Loucy (cell line): ENCODE measurements around the gene MARVELD1.

Source experiments
- H2AFZ ChIP-seq: fragments of 200-600 bp; sonication (generic); 2 replicates; pipeline ENCODE4 v1.6.0; 2016; ENCODE audit warnings: antibody characterized with exemption, mild to moderate bottlenecking, low read length, moderate library complexity
- H3F3A ChIP-seq: fragments of 200-600 bp; 2 replicates; pipeline ENCODE4 v1.6.0; 2016; ENCODE audit warnings: antibody characterized with exemption, low read depth, mild to moderate bottlenecking
- H3K27me3 ChIP-seq: fragments of 200-600 bp; sonication (generic); 2 replicates; pipeline ENCODE4 v1.6.1; 2014; ENCODE audit warnings: low read length, mild to moderate bottlenecking; ENCODE audit not compliant: insufficient read depth, poor library complexity, severe bottlenecking
- H3K36me3 ChIP-seq: fragments of 200-600 bp; sonication (generic); 2 replicates; pipeline ENCODE4 v1.6.1; 2016; ENCODE audit warnings: low read length; ENCODE audit not compliant: insufficient read depth
- H3K4me1 ChIP-seq: fragments of 200-600 bp; sonication (generic); 2 replicates; pipeline ENCODE4 v1.5.1; 2014; ENCODE audit warnings: low read length, mild to moderate bottlenecking; ENCODE audit not compliant: insufficient read depth, poor library complexity, severe bottlenecking
- H3K4me2 ChIP-seq: fragments of 200-600 bp; sonication (generic); 2 replicates; pipeline ENCODE4 v1.6.0; 2014; ENCODE audit warnings: antibody characterized with exemption, low read length, low read depth, mild to moderate bottlenecking; ENCODE audit not compliant: poor library complexity, severe bottlenecking
- H3K4me3 ChIP-seq: fragments of 200-600 bp; sonication (generic); 2 replicates; pipeline ENCODE4 v1.5.1; 2014; ENCODE audit warnings: low read length, mild to moderate bottlenecking, mixed read lengths; ENCODE audit not compliant: poor library complexity, severe bottlenecking
- H3K79me2 ChIP-seq: fragments of 200-600 bp; sonication (generic); 2 replicates; pipeline ENCODE4 v1.6.1; 2014; ENCODE audit warnings: low read length; ENCODE audit not compliant: insufficient read depth
- H3K9ac ChIP-seq: fragments of 200-600 bp; sonication (generic); 2 replicates; pipeline ENCODE4 v1.6.0; 2014; ENCODE audit warnings: mild to moderate bottlenecking, low read depth, low read length, moderate library complexity; ENCODE audit not compliant: poor library complexity, severe bottlenecking
- H3K9me2 ChIP-seq: fragments of 200-600 bp; sonication (generic); replicated peaks from 2 replicates; pipeline ENCODE4 v1.6.1; 2016; ENCODE audit warnings: low read depth, low read length, mixed read lengths
- H3K9me3 ChIP-seq: fragments of 200-600 bp; sonication (generic); 2 replicates; pipeline ENCODE4 v1.6.1; 2014; ENCODE audit warnings: mild to moderate bottlenecking, antibody characterized with exemption, low read length, low read depth; ENCODE audit not compliant: insufficient read depth
- H4K20me1 ChIP-seq: fragments of 200-600 bp; sonication (generic); 2 replicates; pipeline ENCODE4 v1.6.0; 2014; ENCODE audit warnings: antibody characterized with exemption, low read length, mild to moderate bottlenecking; ENCODE audit not compliant: insufficient read depth, poor library complexity, severe bottlenecking
- EZH2phosphoT487 ChIP-seq: fragments of 200-600 bp; IDR thresholded peaks from 2 replicates; pipeline ENCODE4 v1.6.1; 2018; ENCODE audit warnings: antibody characterized with exemption, mild to moderate bottlenecking, moderate library complexity, borderline replicate concordance
- TF ChIP-seq, protein P1 (sequence below): fragments of 200-600 bp; sonication (generic); conservative IDR thresholded peaks from 2 replicates; pipeline ENCODE4 v1.5.1; 2014; ENCODE audit warnings: mild to moderate bottlenecking, antibody characterized with exemption, low read length

Gene MARVELD1

DNA sequence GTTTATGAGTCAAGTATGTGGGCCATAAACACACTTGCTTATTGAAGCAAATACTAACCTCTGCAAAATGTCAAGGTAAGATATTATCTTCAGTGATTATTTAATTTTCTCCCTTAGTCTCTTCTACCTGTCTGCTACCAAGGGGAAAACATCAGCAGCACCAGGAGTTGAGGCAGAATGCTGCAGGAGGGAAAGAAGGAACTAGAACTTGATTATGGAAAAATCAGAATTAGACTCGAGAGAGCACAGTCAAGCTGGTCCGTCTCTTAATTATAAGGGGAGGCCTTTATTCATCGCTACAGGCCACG is 18.5 kb downstream of the MARVELD1 start:
- no peak overlapping the region for H3K4me2 ChIP-seq
- H3K27me3 ChIP-seq, result no peaks in the 10 kb centered on the region
- H3K9ac ChIP-seq, result no peak overlapping the region
- H3K9me3 ChIP-seq, result no peaks in the 10 kb centered on the region
- H3K9me2 ChIP-seq, result no peaks in the 10 kb centered on the region
- no peaks in the 10 kb centered on the region for H3F3A ChIP-seq
- H3K79me2 ChIP-seq, result peaks cover under 1% of the 10 kb centered on the region; the same call in 1 of the 2 replicates
- no peak overlapping the region for H3K4me3 ChIP-seq
- H3K4me1 ChIP-seq, result peaks cover 5% of the 10 kb centered on the region
- H4K20me1 ChIP-seq, result no peaks in the 10 kb centered on the region
- H2AFZ ChIP-seq, result no peak overlapping the region
- no peaks in the 10 kb centered on the region for H3K36me3 ChIP-seq
- TF ChIP-seq EZH2phosphoT487, result no peak
- TF ChIP-seq, protein P1, sequence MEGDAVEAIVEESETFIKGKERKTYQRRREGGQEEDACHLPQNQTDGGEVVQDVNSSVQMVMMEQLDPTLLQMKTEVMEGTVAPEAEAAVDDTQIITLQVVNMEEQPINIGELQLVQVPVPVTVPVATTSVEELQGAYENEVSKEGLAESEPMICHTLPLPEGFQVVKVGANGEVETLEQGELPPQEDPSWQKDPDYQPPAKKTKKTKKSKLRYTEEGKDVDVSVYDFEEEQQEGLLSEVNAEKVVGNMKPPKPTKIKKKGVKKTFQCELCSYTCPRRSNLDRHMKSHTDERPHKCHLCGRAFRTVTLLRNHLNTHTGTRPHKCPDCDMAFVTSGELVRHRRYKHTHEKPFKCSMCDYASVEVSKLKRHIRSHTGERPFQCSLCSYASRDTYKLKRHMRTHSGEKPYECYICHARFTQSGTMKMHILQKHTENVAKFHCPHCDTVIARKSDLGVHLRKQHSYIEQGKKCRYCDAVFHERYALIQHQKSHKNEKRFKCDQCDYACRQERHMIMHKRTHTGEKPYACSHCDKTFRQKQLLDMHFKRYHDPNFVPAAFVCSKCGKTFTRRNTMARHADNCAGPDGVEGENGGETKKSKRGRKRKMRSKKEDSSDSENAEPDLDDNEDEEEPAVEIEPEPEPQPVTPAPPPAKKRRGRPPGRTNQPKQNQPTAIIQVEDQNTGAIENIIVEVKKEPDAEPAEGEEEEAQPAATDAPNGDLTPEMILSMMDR, result 0 out of 2 replicates have a peak, but pooled peaks have one; percentile 21

DNA sequence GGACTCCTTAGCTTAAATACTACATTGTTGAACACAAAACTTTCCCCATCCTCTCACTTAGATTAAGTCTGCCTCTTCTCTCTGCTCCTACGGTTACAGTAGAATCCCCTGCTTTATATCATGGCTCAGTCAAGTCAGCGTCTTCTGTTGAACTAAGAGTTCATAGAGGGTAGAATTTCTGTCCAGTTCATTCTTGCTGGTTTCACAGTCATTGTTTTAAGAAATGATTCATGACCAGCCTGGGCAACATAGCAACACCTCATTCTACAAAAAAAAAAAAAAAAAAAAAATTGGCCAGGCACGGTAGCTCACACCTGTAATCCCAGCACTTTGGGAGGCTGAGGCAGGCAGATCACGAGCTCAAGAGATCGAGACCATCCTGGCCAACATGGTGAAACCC is 19.7 kb downstream of the MARVELD1 start:
- no peak overlapping the region for H3K4me2 ChIP-seq
- H3K9me3 ChIP-seq, result no peaks in the 10 kb centered on the region
- peaks cover 12% of the 10 kb centered on the region for H3K4me1 ChIP-seq
- no peaks in the 10 kb centered on the region for H3F3A ChIP-seq
- no peak overlapping the region for H2AFZ ChIP-seq
- H3K4me3 ChIP-seq, result no peak overlapping the region
- no peaks in the 10 kb centered on the region for H3K36me3 ChIP-seq
- H3K9ac ChIP-seq, result no peak overlapping the region
- H3K27me3 ChIP-seq, result no peaks in the 10 kb centered on the region
- H3K9me2 ChIP-seq, result no peaks in the 10 kb centered on the region
- peaks cover 13% of the 10 kb centered on the region for H3K79me2 ChIP-seq
- H4K20me1 ChIP-seq, result peaks cover 12% of the 10 kb centered on the region
- no peak for TF ChIP-seq EZH2phosphoT487
- TF ChIP-seq, protein P1, result no peak

DNA sequence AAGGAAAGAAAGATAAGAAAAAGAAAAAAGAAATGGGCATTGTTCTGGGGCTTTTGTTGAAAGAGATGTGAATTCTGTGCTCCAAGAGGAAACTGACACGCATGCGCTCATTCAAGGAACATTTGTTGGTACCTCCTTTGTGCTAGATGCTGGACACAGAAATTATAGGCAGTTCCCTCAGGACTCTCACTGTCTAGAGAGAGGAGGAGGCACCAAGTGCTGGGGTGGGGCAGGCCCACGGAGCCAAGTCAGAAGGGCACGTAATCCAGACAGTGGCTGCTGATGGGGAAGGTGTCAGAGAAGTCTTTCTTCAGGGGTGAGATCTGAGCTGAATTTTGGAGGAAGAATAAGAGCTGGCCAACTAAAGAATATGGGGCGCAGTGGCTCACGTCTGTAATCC is 20.5 kb downstream of the MARVELD1 start:
- Histone ChIP-seq H3K4me3 (no peak overlapping the region), H3K9ac (no peak overlapping the region), H4K20me1 (peaks cover 18% of the 10 kb centered on the region), H3K4me2 (no peak overlapping the region), H3K79me2 (peaks cover 20% of the 10 kb centered on the region), H3K36me3 (no peaks in the 10 kb centered on the region), H3K4me1 (peaks cover 17% of the 10 kb centered on the region), H3K9me3 (no peaks in the 10 kb centered on the region), H2AFZ (no peak overlapping the region), H3K27me3 (no peaks in the 10 kb centered on the region), H3K9me2 (no peaks in the 10 kb centered on the region), H3F3A (no peaks in the 10 kb centered on the region)
- TF ChIP-seq, protein P1, result no peak
- no peak for TF ChIP-seq EZH2phosphoT487
